ENCODE measurements around the gene GASK1B.

DNA sequence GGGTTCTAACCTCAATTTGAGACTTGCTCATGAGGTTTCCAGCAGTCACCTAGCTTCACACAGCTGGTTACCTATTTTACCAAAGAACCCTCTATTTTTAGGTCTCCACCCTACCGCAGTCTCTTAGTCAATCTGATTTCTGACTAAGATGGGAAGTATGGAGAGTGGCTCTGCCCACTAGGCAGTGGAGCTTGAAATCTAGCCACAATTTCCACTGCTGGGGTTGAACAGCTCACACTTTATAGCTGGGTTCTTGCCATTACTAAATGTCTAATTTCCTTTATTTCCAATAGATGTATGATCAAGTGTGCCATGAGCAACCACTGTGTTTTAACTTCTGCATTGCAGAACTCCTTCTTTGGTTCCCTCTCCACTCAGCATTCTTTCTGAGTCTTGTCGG is 43.1 kb downstream of the GASK1B start:
- TF ChIP-seq, protein P1, sequence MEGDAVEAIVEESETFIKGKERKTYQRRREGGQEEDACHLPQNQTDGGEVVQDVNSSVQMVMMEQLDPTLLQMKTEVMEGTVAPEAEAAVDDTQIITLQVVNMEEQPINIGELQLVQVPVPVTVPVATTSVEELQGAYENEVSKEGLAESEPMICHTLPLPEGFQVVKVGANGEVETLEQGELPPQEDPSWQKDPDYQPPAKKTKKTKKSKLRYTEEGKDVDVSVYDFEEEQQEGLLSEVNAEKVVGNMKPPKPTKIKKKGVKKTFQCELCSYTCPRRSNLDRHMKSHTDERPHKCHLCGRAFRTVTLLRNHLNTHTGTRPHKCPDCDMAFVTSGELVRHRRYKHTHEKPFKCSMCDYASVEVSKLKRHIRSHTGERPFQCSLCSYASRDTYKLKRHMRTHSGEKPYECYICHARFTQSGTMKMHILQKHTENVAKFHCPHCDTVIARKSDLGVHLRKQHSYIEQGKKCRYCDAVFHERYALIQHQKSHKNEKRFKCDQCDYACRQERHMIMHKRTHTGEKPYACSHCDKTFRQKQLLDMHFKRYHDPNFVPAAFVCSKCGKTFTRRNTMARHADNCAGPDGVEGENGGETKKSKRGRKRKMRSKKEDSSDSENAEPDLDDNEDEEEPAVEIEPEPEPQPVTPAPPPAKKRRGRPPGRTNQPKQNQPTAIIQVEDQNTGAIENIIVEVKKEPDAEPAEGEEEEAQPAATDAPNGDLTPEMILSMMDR (IDR thresholded peaks at IDR 0.05; ENCODE audit: low read length) = no peak
- no peak for TF ChIP-seq EZH2 (IDR thresholded peaks at IDR 0.05; ENCODE audit: borderline replicate concordance, low read length)
